ENCODE results near the gene ATP6V0B.

ATP6V0B gene

DNA sequence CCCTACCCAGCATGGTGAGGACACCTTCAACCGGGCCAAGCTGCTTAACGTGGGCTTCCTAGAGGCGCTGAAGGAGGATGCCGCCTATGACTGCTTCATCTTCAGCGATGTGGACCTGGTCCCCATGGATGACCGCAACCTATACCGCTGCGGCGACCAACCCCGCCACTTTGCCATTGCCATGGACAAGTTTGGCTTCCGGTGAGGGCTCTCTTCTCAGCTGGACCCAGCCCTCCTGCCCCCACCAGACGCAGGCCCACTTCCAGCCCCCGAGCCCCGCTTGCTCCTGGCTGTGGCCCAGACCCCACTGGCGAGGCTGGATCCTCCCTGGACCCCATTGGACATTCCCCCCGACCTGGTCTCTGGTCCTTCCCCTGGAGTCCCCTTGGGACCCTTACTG lies 10.1 kb downstream of the ATP6V0B start:
- DNase-seq (ENCODE audit: low read depth): no peak

DNA sequence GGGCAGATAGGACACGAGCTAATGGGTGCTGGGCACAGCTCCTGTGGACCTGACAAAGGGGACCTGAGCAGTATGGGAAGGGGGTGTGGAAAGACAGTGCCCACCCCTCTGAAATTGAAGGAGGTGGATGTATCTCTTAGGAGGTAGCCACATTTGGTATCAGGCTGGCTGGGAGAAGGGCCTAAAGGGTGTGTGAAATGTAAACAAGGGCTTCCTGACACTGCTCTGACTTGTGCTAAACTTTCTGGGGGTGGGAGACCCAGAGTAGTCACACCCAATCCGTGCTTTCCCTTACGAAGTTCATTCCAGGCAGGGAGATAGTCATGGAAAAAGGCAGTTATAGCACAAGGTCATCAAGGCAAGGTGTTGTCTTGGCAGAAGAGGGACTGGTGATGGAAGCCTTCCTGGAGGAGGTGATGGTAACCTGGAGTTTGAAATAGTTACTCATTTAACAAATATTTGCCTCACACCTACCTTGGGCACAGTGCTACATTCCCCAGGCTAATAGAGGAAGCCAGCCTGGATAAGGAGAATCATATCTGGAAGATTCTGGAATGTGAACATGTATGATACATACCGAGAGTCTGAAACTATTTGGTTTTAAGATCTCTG lies 11.3 kb downstream of the ATP6V0B start:
- no peak for DNase-seq (ENCODE audit: low read depth)

DNA sequence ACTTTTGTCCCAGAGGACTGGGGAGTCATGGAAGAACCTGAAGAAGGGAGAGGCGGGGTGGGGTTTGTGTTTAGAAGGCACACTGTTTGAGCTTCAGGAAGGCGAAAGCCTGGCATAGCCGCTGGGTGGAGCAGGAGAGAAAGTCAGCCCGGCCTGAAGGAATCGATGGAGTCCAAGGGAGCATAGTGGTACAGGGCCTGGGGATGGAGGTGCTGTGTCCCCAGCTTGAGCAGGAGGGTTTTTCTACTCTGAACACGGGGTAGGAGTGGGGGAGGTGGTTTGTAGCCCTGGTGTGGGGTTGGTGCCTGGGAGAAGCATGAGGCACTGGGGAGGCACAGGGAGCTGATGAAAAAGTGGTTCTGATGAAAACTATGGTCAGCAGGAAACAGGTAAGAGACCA lies 12.0 kb downstream of the ATP6V0B start:
- DNase-seq (ENCODE audit: low read depth): no peak

- no peak for DNase-seq (ENCODE audit: low read depth)
Measured at GRCh38 chr1:43987159-43987902, 12.6 kb downstream of the ATP6V0B start.

DNA sequence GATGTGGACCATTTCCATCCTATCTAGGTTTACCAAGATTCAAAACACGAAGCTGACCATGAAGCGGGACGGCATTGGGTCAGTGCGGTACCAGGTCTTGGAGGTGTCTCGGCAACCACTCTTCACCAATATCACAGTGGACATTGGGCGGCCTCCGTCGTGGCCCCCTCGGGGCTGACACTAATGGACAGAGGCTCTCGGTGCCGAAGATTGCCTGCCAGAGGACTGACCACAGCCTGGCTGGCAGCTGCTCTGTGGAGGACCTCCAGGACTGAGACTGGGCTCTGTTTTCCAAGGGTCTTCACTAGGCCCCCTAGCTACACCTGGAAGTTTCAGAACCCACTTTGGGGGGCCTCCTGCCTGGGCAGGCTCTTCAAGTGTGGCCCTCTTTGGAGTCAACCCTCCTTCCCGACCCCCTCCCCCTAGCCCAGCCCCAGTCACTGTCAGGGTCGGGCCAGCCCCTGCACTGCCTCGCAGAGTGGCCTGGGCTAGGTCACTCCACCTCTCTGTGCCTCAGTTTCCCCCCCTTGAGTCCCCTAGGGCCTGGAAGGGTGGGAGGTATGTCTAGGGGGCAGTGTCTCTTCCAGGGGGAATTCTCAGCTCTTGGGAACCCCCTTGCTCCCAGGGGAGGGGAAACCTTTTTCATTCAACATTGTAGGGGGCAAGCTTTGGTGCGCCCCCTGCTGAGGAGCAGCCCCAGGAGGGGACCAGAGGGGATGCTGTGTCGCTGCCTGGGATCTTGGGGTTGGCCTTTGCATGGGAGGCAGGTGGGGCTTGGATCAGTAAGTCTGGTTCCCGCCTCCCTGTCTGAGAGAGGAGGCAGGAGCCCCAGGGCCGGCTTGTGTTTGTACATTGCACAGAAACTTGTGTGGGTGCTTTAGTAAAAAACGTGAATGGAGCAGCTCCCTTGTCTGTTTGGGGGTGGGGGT lies 15.8 kb downstream of the ATP6V0B start:
- no peak for DNase-seq (ENCODE audit: low read depth)

- DNase-seq (ENCODE audit: low read depth): no peak
Measured at GRCh38 chr1:43991200-43991475, 16.4 kb downstream of the ATP6V0B start.

DNA sequence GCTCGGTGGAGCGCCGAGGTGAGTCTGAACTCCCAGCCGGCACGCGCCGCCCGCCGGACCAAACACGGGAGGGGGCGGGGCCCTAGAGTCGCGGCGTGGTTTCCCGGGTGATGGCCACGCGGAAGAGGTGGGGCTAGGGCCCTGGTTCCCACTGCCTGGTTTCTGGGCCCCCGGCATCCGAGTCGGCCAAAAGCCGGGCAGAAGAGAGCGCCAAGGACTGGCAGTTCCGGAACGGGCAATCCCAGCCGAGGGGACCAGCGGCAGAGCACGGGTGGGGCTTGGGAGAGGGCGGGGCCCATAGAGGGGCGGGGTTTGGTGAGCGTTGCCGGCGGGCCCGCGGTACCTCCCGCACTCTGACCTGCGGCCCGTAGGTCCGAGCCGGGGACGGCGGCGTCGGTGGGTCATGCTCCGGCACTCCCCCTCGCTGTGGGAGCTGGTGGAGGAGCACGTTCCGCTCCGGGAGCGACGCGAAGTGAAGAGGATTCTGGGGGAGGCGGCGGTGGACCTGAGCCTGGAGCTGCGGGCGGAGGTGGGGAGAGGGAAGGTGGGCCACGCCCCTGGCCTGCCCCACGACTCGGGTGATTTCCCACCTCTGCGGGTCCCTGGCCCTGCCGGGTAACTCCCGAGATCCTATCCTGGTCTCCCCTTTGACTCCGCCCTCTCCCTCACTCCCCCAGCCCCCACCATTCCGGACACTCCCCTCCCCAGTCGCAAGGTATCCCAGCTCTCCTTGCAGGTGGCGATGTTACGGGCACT lies 16.9 kb downstream of the ATP6V0B start, which contains the start of gene CCDC24:
Gene CCDC24, plus strand, starts transcription at position 124 of the 756 bp plus-strand sequence. Its CDS starts 280 bp downstream, at position 404.
- DNase-seq (ENCODE audit: low read depth): peak; percentile 53

DNA sequence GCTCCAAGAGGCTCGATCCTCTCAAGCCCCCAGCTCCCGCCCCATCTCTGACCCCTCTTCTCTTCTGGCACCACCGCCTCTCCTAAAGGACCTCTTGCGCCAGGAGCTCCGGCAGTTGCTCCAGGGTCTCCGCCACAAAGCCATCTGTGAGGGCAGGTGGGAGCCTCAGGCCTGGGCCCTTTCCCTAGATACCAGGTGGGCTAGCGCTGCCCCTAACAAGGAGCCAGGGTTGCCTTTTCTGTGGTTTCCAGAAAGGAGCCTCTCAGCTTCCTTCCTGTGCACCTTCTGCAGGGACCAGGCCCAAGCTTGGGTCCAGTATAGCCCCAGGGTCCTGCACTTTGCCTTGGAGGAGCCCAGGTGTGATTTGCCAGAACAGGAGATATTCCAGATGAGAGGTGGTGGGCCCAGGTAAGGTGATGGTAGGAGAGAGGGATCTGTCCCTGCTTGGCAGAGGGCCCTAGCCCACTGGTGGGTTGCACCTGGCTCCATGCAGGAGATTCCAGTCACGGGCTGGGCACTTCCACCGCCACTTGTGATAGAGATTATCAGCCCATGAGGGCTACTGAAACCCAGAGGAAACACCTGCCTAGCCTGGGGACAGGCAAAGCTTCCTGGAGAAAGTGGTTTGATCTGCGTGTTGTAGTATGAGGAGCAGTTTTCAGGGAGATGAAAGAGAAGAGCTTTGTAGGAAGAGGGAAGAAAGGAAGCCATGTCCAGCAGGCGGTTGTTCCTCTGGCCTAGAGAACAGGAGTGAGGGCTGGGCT lies 17.7 kb downstream of the ATP6V0B start:
- no peak for DNase-seq (ENCODE audit: low read depth)

DNA sequence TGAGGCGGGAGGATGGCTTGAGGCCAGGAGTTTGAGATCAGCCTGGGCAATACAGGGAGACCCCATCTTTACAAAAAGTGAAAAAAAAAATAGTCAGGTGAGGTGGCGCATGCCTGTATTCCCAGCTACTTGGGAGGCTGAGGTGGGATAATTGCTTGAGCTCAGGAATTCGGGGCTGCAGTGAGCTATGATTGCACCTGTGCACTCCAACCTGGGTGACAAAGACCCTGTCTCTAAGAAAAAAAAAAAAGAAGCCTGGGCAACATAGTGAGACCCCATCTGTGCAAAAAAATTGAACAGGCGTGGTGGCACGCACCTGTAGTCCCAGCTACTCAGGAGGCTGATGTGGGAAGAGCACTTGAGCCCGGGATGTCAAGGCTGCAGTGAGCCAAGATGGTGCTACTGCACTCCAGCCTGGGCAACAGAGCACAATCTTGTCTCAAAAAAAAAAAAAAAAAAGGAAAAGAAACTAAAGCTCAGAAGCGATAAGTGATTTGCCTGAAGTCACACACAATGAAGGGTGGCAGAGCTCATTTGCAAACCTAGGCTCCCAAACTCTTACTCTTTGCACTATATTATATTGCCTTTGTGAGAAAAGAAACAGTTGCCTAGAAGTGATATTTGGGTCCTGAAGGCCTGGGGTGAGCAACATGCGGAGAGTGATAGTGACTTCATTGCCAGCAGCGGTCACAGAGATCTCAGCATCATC lies 18.6 kb downstream of the ATP6V0B start:
- no peak for DNase-seq (ENCODE audit: low read depth)

DNA sequence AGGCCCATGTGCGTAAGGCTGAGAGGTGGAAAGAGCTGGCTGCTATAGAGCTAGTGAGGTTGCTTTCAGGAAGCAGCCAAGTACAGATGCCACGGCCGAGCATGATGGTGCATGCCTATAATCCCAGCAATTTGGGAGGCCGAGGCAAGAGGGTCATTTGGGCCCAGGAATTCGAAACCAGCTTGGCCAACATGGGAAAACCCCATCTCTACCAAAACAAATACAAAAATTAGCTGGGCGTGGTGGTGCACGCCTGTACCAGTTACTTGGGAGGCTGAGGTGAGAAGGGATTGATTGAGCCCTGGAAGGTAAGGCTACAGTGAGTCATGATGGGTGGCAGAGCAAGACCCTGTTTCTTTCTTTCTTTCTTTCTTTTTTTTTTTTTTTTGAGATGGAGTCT lies 19.3 kb downstream of the ATP6V0B start:
- no peak for DNase-seq (ENCODE audit: low read depth)

DNA sequence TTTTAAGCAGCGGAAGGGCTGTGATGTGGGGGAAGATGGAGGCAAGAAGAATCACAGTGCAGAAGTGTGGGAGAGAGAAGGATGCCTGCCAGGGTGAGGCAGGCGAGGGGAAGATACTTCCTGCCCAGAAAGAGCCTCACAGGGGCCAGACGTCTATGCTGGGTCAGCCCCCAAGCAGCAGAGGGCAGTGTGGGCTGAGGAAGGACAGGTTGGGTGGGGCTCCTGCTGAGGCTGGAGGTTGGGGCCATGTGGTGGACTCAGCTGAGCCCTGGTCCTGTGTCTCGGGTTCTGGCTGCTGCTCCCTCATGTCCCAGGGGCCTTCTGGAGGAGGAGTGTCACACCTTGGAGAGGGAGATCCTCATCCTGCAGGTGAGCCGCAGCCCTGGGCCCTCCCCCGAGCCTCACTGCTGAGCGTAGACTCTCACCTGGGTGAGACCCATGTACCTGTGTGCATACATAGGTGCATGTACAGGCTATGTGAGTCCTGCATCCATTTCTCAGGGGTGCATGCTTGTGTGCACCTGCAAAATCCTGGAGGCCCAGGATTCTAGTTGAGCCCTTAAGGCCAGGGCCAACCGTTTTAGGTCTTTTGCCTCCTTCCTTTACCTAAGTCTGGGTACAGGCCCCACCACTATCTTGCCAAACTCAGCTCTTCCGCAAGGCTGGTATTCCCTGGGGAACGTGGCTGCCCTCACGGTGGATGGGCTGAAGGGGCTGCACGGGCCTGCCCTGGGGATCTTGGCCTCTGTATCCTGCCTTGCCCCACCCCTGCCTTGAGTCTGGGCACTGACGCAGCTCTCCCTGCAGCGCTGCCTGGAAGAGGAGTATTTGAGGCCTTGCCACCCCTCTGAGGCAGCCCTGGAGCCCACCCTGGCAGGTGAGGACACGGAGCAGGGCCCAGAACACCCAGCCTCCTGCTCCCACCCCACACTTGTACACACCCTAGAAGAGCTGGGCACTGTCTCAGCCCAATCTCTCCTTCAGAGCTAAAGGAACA lies 20.3 kb downstream of the ATP6V0B start:
- no peak for DNase-seq (ENCODE audit: low read depth)

DNA sequence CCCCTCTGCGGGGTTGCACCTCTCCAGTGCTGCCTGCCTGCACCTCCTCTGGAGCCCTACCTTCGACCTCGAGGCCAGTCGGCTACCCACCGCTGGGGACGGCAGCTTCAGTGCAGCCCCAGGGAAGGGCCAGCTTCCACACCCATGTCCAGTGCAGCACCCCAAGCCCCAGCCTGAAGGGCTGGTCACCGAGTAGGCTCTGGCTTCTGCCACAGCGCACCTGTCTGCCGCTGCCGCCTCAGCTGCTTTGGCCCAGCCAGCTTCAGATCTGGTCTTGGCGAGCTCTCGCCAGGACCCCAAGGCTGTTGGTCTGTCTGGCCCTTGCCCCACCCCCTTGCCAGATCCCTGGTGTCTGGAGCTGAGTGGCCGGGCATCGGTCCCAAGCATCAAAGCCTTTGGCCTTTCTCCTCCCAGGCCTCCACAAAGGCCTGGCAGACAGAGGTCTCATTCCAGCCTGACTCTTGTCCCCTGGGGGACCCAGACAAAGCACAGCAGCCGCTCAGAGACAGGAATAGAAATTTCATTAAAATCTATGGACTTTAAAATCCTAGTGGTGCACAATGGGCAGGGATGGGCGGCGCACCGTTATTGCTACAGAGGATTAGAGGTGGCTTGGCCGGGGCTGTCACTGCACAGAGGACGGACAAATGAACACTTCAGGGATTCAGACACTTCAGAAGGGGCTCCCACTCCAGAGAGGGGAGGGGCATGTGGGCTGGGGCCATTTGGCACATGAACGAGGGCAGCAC lies 21.4 kb downstream of the ATP6V0B start:
- DNase-seq (ENCODE audit: low read depth): no peak

GRCh38 chr1:43996733-43997115 lies 22.0 kb downstream of the ATP6V0B start:
- DNase-seq (ENCODE audit: low read depth): no peak

DNA sequence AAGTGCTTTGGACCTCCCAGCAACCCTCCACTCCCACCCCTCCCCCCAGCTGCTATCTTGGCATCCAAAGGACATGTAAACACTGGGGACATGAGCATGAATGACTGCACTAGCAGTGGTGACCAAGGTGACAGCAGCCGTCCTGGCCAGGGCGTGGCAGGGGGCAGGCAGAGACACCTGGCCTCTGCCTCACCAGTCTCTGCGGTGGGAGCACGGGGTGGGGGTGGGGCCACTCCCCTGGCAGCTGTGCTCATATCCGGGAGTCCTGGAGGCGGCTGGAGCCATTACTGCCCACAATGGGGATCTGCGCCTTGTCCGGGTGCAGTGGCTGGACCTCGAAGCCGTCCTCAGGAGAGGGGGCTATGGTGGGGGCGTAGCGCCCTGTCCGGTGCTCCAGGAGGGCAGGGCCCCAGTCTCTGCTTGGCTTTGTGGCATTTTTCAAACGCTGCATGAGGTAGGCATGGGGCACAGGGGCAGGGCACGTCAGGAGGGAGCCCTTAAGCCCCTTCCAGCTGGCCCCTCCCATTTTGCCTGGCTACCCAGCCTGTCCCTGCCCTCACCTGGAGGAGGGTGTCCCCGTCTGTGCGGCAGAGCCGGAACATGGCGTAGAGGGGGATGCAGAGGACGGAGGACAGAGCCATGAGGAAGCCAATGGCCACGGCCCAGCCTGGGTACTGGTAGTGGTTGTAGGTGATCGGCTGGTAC lies 22.7 kb downstream of the ATP6V0B start:
- DNase-seq (ENCODE audit: low read depth): no peak

DNA sequence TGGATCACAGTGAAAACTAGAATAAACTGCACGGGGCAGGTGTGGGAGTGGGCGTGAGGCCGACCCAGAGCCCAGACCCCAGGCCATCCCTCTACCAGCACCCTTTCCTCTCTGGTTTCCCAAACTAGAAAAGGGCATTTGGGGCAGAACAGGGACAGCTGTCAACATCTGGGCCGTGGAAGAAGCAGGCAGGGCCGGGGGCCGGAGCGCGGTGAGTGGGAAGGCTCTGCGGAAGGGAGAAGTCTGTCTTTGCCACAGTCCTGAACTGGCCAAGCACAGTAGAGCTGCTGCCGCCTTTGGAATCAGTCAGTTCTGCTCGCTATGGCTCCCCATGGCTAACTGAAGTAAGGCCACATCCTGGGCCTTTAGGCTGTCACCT lies 23.2 kb downstream of the ATP6V0B start:
- DNase-seq (ENCODE audit: low read depth): no peak

GRCh38 chr1:43999455-43999854 lies 24.7 kb downstream of the ATP6V0B start:
- DNase-seq (ENCODE audit: low read depth): no peak

DNA sequence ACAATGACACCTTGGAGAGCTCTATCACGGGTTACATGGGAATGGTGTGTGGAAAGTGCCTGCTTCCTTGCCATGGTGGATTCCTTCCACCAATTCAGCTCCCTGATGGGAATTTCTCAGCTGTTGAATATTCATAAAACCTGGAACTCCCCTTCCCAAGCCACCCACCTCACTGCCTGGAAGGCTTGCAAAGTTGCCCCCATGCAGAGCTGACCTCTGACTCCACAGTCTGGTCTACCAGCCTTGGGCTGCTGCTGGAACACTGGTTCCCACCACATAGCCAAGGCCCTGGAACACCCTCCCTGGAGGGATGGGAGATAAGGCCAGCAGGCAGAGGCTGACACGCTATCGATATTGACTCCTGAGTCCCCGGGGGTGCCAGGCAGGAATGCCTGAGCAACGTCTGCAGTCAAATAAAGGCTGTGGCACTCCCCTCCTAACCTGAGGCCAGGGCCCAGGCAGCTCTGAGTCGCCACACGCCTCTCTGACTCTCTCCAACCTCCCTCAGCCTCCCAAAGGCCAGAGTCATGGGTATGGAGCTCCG lies 25.4 kb downstream of the ATP6V0B start:
- no peak for DNase-seq (ENCODE audit: low read depth)

DNA sequence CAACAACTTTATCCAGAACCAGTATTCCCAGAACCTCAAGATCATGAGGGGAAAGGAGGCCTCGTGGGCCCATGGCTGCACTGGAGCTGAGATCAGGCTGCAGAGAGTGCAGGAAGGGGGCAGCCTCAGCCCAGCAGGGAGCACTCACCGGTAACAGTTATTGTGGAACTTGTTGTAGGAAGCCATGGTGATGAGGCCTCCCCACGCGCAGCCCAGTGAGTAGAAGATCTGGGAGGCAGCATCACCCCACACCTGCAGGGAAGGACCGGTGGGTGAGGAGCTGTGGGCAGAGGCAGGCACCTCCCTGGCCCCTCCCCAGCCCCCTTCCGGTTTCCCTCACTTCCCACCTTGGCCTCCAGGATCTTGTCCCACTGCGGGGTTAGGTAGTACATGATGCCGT lies 27.4 kb downstream of the ATP6V0B start:
- no peak for DNase-seq (ENCODE audit: low read depth)

Measured in stimulated activated CD8-positive, alpha-beta memory T cell treated with anti-CD3 and anti-CD28 coated beads, Interleukin-7, amount 100 ng/mL, for 24 hours (primary cell).